ENCODE measurements around the gene HBZ. TPM values are rescaled to one million over a fixed set of nuclear protein-coding genes. Genes with fewer than 3 reads are reported as not detected.
"Not testable (repeated sequence)": the region's sequence is repeated elsewhere in the genome, so short reads cannot be mapped to it uniquely, and the experiment has no call there.

HBZ gene
- total and polyA plus RNA-seq, 2 experiments from 2014 or later = 0.28 TPM; not detected in 1

GRCh38 chr16:200388-200787, 47.9 kb downstream of the HBZ start:
- H3K4me2 ChIP-seq = no peak overlapping the region
- H3K9me2 ChIP-seq (replicated peaks; ENCODE audit: insufficient read depth) = no peaks in the 10 kb centered on the region
- H3K79me2 ChIP-seq = peaks cover 18% of the 10 kb centered on the region
- DNase-seq (ENCODE audit: low spot score) = peak; percentile 46
- no peak for TF ChIP-seq CTCF (IDR thresholded peaks at IDR 0.05; ENCODE audit: poor library complexity)
- peaks cover 2% of the 10 kb centered on the region for H3K36me3 ChIP-seq (replicated peaks; ENCODE audit: insufficient read depth, low read depth)
- H4K20me1 ChIP-seq (ENCODE audit: insufficient read depth, poor library complexity, severe bottlenecking) = peaks cover 5% of the 10 kb centered on the region
- H3K27me3 ChIP-seq = no peaks in the 10 kb centered on the region
- H3K27ac ChIP-seq = peak overlapping the region; percentile 51
- no peak overlapping the region for H2AFZ ChIP-seq
- H3K4me3 ChIP-seq = no peak overlapping the region
- no peaks in the 10 kb centered on the region for H3K9me3 ChIP-seq (ENCODE audit: low read depth)
- no peaks in the 10 kb centered on the region for H3K4me1 ChIP-seq (ENCODE audit: insufficient read depth)
- 81% methylated on average over 5 of the region's 5 CpGs for whole genome bisulfite sequencing (ENCODE audit: low lambda C conversion rate, missing lambda C conversion rate)

GRCh38 chr16:203246-203645, 50.8 kb downstream of the HBZ start:
- DNase-seq (ENCODE audit: low spot score) = no peak
- no peaks in the 10 kb centered on the region for H3K4me1 ChIP-seq (ENCODE audit: insufficient read depth)
- H3K27ac ChIP-seq = no peak overlapping the region
- no peak overlapping the region for H2AFZ ChIP-seq
- H3K9me2 ChIP-seq (replicated peaks; ENCODE audit: insufficient read depth) = no peaks in the 10 kb centered on the region
- WGBS (ENCODE audit: low lambda C conversion rate, missing lambda C conversion rate) = 91% methylated on average over 4 of the region's 4 CpGs
- H3K79me2 ChIP-seq = peaks cover 22% of the 10 kb centered on the region
- TF ChIP-seq EZH2phosphoT487 (IDR thresholded peaks at IDR 0.05; ENCODE audit: low read depth, severe bottlenecking, unreplicated experiment) (no peak), CTCF (IDR thresholded peaks at IDR 0.05; ENCODE audit: poor library complexity) (no peak)
- H3K9me3 ChIP-seq (ENCODE audit: low read depth) = no peaks in the 10 kb centered on the region
- H3K27me3 ChIP-seq = no peaks in the 10 kb centered on the region
- H4K20me1 ChIP-seq (ENCODE audit: insufficient read depth, poor library complexity, severe bottlenecking) = peaks cover 14% of the 10 kb centered on the region
- H3K4me2 ChIP-seq = no peak overlapping the region
- H3K36me3 ChIP-seq (replicated peaks; ENCODE audit: insufficient read depth, low read depth) = peaks cover 2% of the 10 kb centered on the region
- no peak overlapping the region for H3K4me3 ChIP-seq

- peaks cover 21% of the 10 kb centered on the region for H4K20me1 ChIP-seq (ENCODE audit: insufficient read depth, poor library complexity, severe bottlenecking)
- H3K4me3 ChIP-seq; H3K27me3 ChIP-seq; DNase-seq (ENCODE audit: low spot score); H3K27ac ChIP-seq; H3K9me3 ChIP-seq (ENCODE audit: low read depth); H3K4me2 ChIP-seq; H3K4me1 ChIP-seq (ENCODE audit: insufficient read depth); H3K9me2 ChIP-seq (replicated peaks; ENCODE audit: insufficient read depth); H2AFZ ChIP-seq; H3K36me3 ChIP-seq (replicated peaks; ENCODE audit: insufficient read depth, low read depth): not testable (repeated sequence)
- peaks cover 28% of the 10 kb centered on the region for H3K79me2 ChIP-seq
- WGBS (ENCODE audit: low lambda C conversion rate, missing lambda C conversion rate) = 96% methylated on average over 9 of the region's 9 CpGs
These were observed 51.6 kb downstream of the HBZ start for GRCh38 chr16:204046-204445.

Small RNAs within 50 kb of the gene (small RNA-seq; reads per million reads assigned to genes)
- gene RF00019 = not detected

Other genes starting within 250 kb of the HBZ start
- gene POLR3K, start 99.0 kb upstream of the HBZ start, total RNA-seq = 2.7 and 2.8 TPM in 2 replicates
- gene POLR3K, start 99.0 kb upstream of the HBZ start, polyA plus RNA-seq = 12.1 and 12.5 TPM in 2 replicates
- gene SNRNP25, start 98.8 kb upstream of the HBZ start, total RNA-seq = 18.2 and 18.3 TPM in 2 replicates
- gene SNRNP25, start 98.8 kb upstream of the HBZ start, polyA plus RNA-seq = 35.3 and 43.1 TPM in 2 replicates
- gene RHBDF1, start 80.0 kb upstream of the HBZ start, total RNA-seq = 21.8 and 41.5 TPM in 2 replicates
- gene RHBDF1, start 80.0 kb upstream of the HBZ start, polyA plus RNA-seq = 73.6 and 95.3 TPM in 2 replicates
- 67.4 and 85.7 TPM in 2 replicates for gene MPG, start 74.4 kb upstream of the HBZ start, total RNA-seq
- 83.9 and 121 TPM in 2 replicates for gene MPG, start 74.4 kb upstream of the HBZ start, polyA plus RNA-seq
- 5.5 and 10.2 TPM in 2 replicates for gene NPRL3, start 14.0 kb upstream of the HBZ start, total RNA-seq
- gene NPRL3, start 14.0 kb upstream of the HBZ start, polyA plus RNA-seq = 28.8 and 31.2 TPM in 2 replicates
- gene HBM, start 13.3 kb downstream of the HBZ start, total RNA-seq = not detected in 2 replicates
- not detected in 2 replicates for gene HBM, start 13.3 kb downstream of the HBZ start, polyA plus RNA-seq
- gene HBA2, start 20.2 kb downstream of the HBZ start, total RNA-seq = not detected in 2 replicates
- not detected in 2 replicates for gene HBA2, start 20.2 kb downstream of the HBZ start, polyA plus RNA-seq
- gene HBA1, start 24.0 kb downstream of the HBZ start, total RNA-seq = not detected in 2 replicates
- 1.9 TPM in 1 of 2 replicates, not detected in the other for gene HBA1, start 24.0 kb downstream of the HBZ start, polyA plus RNA-seq
- not detected in 2 replicates for gene HBQ1, start 27.8 kb downstream of the HBZ start, total RNA-seq
- gene HBQ1, start 27.8 kb downstream of the HBZ start, polyA plus RNA-seq = 0.30 TPM in 1 of 2 replicates, not detected in the other
- gene LUC7L, start 76.8 kb downstream of the HBZ start, total RNA-seq = 74.1 and 75.4 TPM in 2 replicates
- 75.2 and 88.1 TPM in 2 replicates for gene LUC7L, start 76.8 kb downstream of the HBZ start, polyA plus RNA-seq
- 37.6 and 84.1 TPM in 2 replicates for gene FAM234A, start 82.2 kb downstream of the HBZ start, total RNA-seq
- 96.5 and 106 TPM in 2 replicates for gene FAM234A, start 82.2 kb downstream of the HBZ start, polyA plus RNA-seq
- gene RGS11, start 123.3 kb downstream of the HBZ start, total RNA-seq = 0.04 and 0.57 TPM in 2 replicates
- 0.93 and 3.4 TPM in 2 replicates for gene RGS11, start 123.3 kb downstream of the HBZ start, polyA plus RNA-seq
- gene ARHGDIG, start 127.9 kb downstream of the HBZ start, total RNA-seq = 0.48 TPM in 1 of 2 replicates, not detected in the other
- gene ARHGDIG, start 127.9 kb downstream of the HBZ start, polyA plus RNA-seq = 1.0 and 1.1 TPM in 2 replicates
- 0.08 TPM in 1 of 2 replicates, not detected in the other for gene PDIA2, start 130.5 kb downstream of the HBZ start, total RNA-seq
- gene PDIA2, start 130.5 kb downstream of the HBZ start, polyA plus RNA-seq = 0.47 and 1.0 TPM in 2 replicates
- 22.5 and 27.2 TPM in 2 replicates for gene AXIN1, start 200.1 kb downstream of the HBZ start, total RNA-seq
- 16.1 and 22.5 TPM in 2 replicates for gene AXIN1, start 200.1 kb downstream of the HBZ start, polyA plus RNA-seq
- 80.0 and 88.1 TPM in 2 replicates for gene MRPL28, start 217.9 kb downstream of the HBZ start, total RNA-seq
- 126 and 144 TPM in 2 replicates for gene MRPL28, start 217.9 kb downstream of the HBZ start, polyA plus RNA-seq
- 130 and 133 TPM in 2 replicates for gene PGAP6, start 229.3 kb downstream of the HBZ start, total RNA-seq
- gene PGAP6, start 229.3 kb downstream of the HBZ start, polyA plus RNA-seq = 205 and 229 TPM in 2 replicates
- gene NME4, start 244.6 kb downstream of the HBZ start, total RNA-seq = 168 and 227 TPM in 2 replicates
- 543 and 611 TPM in 2 replicates for gene NME4, start 244.6 kb downstream of the HBZ start, polyA plus RNA-seq
- gene DECR2, start 249.2 kb downstream of the HBZ start, total RNA-seq = 29.4 and 54.5 TPM in 2 replicates
- gene DECR2, start 249.2 kb downstream of the HBZ start, polyA plus RNA-seq = 80.5 and 107 TPM in 2 replicates

All from hepatocyte (in vitro differentiated cells).